WTC11 (cell line): ENCODE measurements around the gene CLDN7. TPM values are rescaled to one million over a fixed set of nuclear protein-coding genes. Genes with fewer than 3 reads are reported as not detected.

ENCODE experiments used
- ATAC-seq: fragments of 200-7000 bp; cut with Tn5 transposase; 2 replicates; pipeline ENCODE4 v1.10.0; 2021; ENCODE audit warnings: mild to moderate bottlenecking, moderate library complexity
- CTCF ChIA-PET: fragments of 300-600 bp; sonication (Branson Sonifier 250); formaldehyde crosslinking; loops from one replicate; lab custom pipeline; 2021; ENCODE audit warnings: antibody characterized with exemption; lab: Charles Lee
- POLR2A ChIA-PET: fragments of 350-600 bp; sonication (Branson Sonifier 250); formaldehyde crosslinking; loops from one replicate; lab custom pipeline; 2021; ENCODE audit warnings: antibody characterized with exemption; lab: Charles Lee
- DNase-seq: peaks from one replicate; pipeline ENCODE4 v3.0.0; 2021; ENCODE audit warnings: low spot score
- H3K27ac Mint-ChIP-seq: 2 replicates; pipeline ENCODE4 v1.8.0; 2021; ENCODE audit warnings: mixed read lengths
- H3K27me3 Mint-ChIP-seq: 2 replicates; pipeline ENCODE4 v1.8.0; 2021; ENCODE audit warnings: low read depth, mild to moderate bottlenecking, moderate library complexity, mixed read lengths
- H3K36me3 Mint-ChIP-seq: 2 replicates; pipeline ENCODE4 v1.8.0; 2021; ENCODE audit warnings: mixed read lengths
- H3K4me1 Mint-ChIP-seq: 2 replicates; pipeline ENCODE4 v1.8.0; 2022; ENCODE audit warnings: mixed read lengths
- H3K4me3 Mint-ChIP-seq: 2 replicates; pipeline ENCODE4 v1.8.0; 2021; ENCODE audit warnings: mild to moderate bottlenecking, moderate library complexity, mixed read lengths
- H3K9me3 Mint-ChIP-seq: 2 replicates; pipeline ENCODE4 v1.8.0; 2021; ENCODE audit warnings: mixed read lengths
- AR ChIP-seq: fragments of 250-450 bp; sonication (Bioruptor Pico); IDR thresholded peaks from 2 replicates; pipeline ENCODE4 v1.9.0; 2021; ENCODE audit warnings: mild to moderate bottlenecking
- ATF3 ChIP-seq: sonication (generic); formaldehyde crosslinking; conservative IDR thresholded peaks from 2 replicates; pipeline ENCODE4 v1.8.1; 2022; ENCODE audit warnings: mild to moderate bottlenecking, missing genetic modification reagents
- ATF6 ChIP-seq: sonication (generic); formaldehyde crosslinking; IDR thresholded peaks from 2 replicates; pipeline ENCODE4 v1.8.1; 2023; ENCODE audit warnings: mild to moderate bottlenecking, missing genetic modification reagents
- ESRRA ChIP-seq: sonication (generic); formaldehyde crosslinking; IDR thresholded peaks from 2 replicates; pipeline ENCODE4 v1.8.1; 2022; ENCODE audit warnings: mild to moderate bottlenecking, missing genetic modification reagents, borderline replicate concordance
- FOXJ3 ChIP-seq: sonication (generic); formaldehyde crosslinking; IDR thresholded peaks from 2 replicates; pipeline ENCODE4 v1.9.0; 2021; ENCODE audit warnings: missing genetic modification reagents, mild to moderate bottlenecking, borderline replicate concordance
- GRHL2 ChIP-seq: fragments of 250-450 bp; sonication (Bioruptor Pico); IDR thresholded peaks from 2 replicates; pipeline ENCODE4 v1.8.0; 2022; ENCODE audit warnings: mild to moderate bottlenecking, moderate library complexity; ENCODE audit not compliant: insufficient replicate concordance, severe bottlenecking
- GTF2I ChIP-seq: fragments of 250-450 bp; sonication (Bioruptor Pico); conservative IDR thresholded peaks from 2 replicates; pipeline ENCODE4 v1.4.0; 2021; ENCODE audit warnings: mild to moderate bottlenecking
- KAT7 ChIP-seq: sonication (generic); formaldehyde crosslinking; IDR thresholded peaks from 2 replicates; pipeline ENCODE4 v1.8.1; 2023; ENCODE audit warnings: missing genetic modification reagents, mild to moderate bottlenecking, borderline replicate concordance
- MAX ChIP-seq: sonication (generic); formaldehyde crosslinking; IDR thresholded peaks from 2 replicates; pipeline ENCODE4 v1.8.0; 2022; ENCODE audit warnings: mild to moderate bottlenecking, missing genetic modification reagents
- NFE2L1 ChIP-seq: sonication (generic); formaldehyde crosslinking; IDR thresholded peaks from 2 replicates; pipeline ENCODE4 v1.8.1; 2023; ENCODE audit warnings: missing genetic modification reagents
- RELA ChIP-seq: sonication (generic); formaldehyde crosslinking; IDR thresholded peaks from 2 replicates; pipeline ENCODE4 v1.8.1; 2022; ENCODE audit warnings: missing genetic modification reagents, mild to moderate bottlenecking, borderline replicate concordance
- STAT6 ChIP-seq: sonication (generic); formaldehyde crosslinking; conservative IDR thresholded peaks from 2 replicates; pipeline ENCODE4 v1.8.1; 2023; ENCODE audit warnings: mild to moderate bottlenecking, low read depth, missing genetic modification reagents, moderate library complexity
- TEAD4 ChIP-seq: sonication (generic); formaldehyde crosslinking; IDR thresholded peaks from 2 replicates; pipeline ENCODE4 v1.8.0; 2022; ENCODE audit warnings: mild to moderate bottlenecking, missing genetic modification reagents
- ZMAT4 ChIP-seq: fragments of 250-450 bp; sonication (Bioruptor Pico); IDR thresholded peaks from 2 replicates; pipeline ENCODE4 v1.9.0; 2021; ENCODE audit warnings: mild to moderate bottlenecking
- ZNF263 ChIP-seq: sonication (generic); formaldehyde crosslinking; IDR thresholded peaks from 2 replicates; pipeline ENCODE4 v1.8.1; 2022; ENCODE audit warnings: low read depth, mild to moderate bottlenecking, moderate library complexity, missing genetic modification reagents
- ZNF396 ChIP-seq: fragments of 250-450 bp; sonication (Bioruptor Pico); IDR thresholded peaks from 2 replicates; pipeline ENCODE4 v1.8.0; 2021; ENCODE audit warnings: mild to moderate bottlenecking, moderate library complexity, borderline replicate concordance
- total RNA-seq: library from RNA; stranded (reverse); gene quantifications from 3 replicates; pipeline ENCODE4 v1.2.3, GENCODE V29; 2021
- TF ChIP-seq, protein P1 (sequence below): sonication (generic); formaldehyde crosslinking; IDR thresholded peaks from 2 replicates; pipeline ENCODE4 v1.8.0; 2022; ENCODE audit warnings: mild to moderate bottlenecking, missing genetic modification reagents
- TF ChIP-seq, protein P2 (sequence below): fragments of 200-600 bp; IDR thresholded peaks from 2 replicates; pipeline ENCODE4 v1.8.0; 2022; ENCODE audit warnings: antibody characterized with exemption
- TF ChIP-seq, protein P3 (sequence below): sonication (generic); formaldehyde crosslinking; IDR thresholded peaks from 2 replicates; pipeline ENCODE4 v1.8.1; 2022; ENCODE audit warnings: mild to moderate bottlenecking, moderate library complexity, missing genetic modification reagents

CLDN7 gene
- total RNA-seq, 1 experiment from 2014 or later: 136 TPM

- TF ChIP-seq AR: no peak
- TF ChIP-seq, protein P1, sequence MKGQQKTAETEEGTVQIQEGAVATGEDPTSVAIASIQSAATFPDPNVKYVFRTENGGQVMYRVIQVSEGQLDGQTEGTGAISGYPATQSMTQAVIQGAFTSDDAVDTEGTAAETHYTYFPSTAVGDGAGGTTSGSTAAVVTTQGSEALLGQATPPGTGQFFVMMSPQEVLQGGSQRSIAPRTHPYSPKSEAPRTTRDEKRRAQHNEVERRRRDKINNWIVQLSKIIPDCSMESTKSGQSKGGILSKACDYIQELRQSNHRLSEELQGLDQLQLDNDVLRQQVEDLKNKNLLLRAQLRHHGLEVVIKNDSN (CRISPR knock-in tag): peak; percentile 90
- TF ChIP-seq, protein P2, sequence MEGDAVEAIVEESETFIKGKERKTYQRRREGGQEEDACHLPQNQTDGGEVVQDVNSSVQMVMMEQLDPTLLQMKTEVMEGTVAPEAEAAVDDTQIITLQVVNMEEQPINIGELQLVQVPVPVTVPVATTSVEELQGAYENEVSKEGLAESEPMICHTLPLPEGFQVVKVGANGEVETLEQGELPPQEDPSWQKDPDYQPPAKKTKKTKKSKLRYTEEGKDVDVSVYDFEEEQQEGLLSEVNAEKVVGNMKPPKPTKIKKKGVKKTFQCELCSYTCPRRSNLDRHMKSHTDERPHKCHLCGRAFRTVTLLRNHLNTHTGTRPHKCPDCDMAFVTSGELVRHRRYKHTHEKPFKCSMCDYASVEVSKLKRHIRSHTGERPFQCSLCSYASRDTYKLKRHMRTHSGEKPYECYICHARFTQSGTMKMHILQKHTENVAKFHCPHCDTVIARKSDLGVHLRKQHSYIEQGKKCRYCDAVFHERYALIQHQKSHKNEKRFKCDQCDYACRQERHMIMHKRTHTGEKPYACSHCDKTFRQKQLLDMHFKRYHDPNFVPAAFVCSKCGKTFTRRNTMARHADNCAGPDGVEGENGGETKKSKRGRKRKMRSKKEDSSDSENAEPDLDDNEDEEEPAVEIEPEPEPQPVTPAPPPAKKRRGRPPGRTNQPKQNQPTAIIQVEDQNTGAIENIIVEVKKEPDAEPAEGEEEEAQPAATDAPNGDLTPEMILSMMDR: no peak
- TF ChIP-seq TEAD4 (CRISPR knock-in tag): no peak
- TF ChIP-seq FOXJ3 (CRISPR knock-in tag): no peak
- no peak for TF ChIP-seq ATF6 (CRISPR knock-in tag)
- TF ChIP-seq GRHL2 (CRISPR knock-in tag): no peak
- no peak for TF ChIP-seq ZMAT4 (CRISPR knock-in tag)
- peak; percentile 94 for TF ChIP-seq MAX (CRISPR knock-in tag)
These were observed 32.4 kb upstream of the CLDN7 start, which contains the start of gene YBX2 (continued) for GRCh38 chr17:7294614-7295153.

DNA sequence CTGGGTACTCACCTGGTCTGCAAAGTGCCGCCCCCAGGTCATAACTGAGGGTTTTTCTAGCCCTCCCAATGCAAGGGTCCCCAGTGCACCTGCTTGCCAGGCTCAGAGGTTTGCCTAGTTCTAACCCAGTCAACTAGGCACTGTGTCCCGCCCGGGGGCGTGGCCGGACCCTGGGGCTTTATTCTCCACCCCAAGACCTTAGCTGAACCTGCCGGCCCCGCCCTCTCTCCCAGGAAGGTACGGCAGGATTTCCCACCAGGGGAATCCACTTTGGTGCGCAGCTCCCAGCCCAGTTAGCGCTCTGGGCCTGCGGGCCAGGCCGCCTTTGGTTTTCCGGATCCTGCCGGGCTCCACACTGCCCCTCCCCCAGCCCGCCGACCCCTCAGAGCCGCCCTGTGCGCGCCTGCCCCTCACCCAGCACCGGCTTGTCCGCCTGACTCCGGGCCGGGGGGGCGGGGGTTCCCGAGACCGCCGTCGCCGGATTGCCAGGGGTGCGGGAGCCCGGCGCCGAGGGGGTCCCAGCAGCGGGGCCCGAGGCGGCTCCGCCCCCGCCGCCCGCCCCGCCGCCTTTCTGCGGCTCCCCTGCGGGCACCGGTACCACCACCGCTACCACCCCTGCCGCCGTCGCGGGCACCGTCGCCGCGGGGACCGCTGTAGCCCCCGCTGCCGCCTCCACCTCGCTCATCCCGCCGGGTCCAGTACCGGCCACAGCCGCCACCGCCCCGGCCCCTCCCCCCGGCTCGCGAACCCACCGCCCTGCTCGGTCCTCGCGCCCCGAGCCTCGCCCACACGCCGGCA is 31.7 kb upstream of the CLDN7 start:
- H3K27me3 Mint-ChIP-seq: peaks cover 65% of the 10 kb centered on the region
- H3K9me3 Mint-ChIP-seq: no peaks in the 10 kb centered on the region
- ChIA-PET CTCF (interaction anchor here (0.6 to 5.4 kb wide), 6 partner anchors 13 to 80 kb away, joined by 4 to 61 read pairs (median 4); partner anchors contain the start of genes GABARAP and SLC2A4), POLR2A (interaction anchor here (0.7 to 1.0 kb wide), 3 partner anchors 12 to 51 kb away, joined by 3 to 4 read pairs (median 3); partner anchors contain the start of genes GABARAP and SLC2A4)
- H3K4me3 Mint-ChIP-seq: peak overlapping the region; percentile 65
- ATAC-seq: peak; percentile 27
- H3K36me3 Mint-ChIP-seq: no peaks in the 10 kb centered on the region
- peaks cover 27% of the 10 kb centered on the region for H3K4me1 Mint-ChIP-seq
- DNase-seq: peak; percentile 87
- H3K27ac Mint-ChIP-seq: peak overlapping the region; percentile 78; the same call in 1 of the 2 replicates
- TF ChIP-seq ZNF263 (CRISPR knock-in tag) (0 out of 2 replicates have a peak, but pooled peaks have one; percentile 7), ESRRA (peak; percentile 75; the same call in 1 of the 2 replicates), RELA (CRISPR knock-in tag) (peak; percentile 50; the same call in 1 of the 2 replicates), GTF2I (CRISPR knock-in tag) (no peak), NFE2L1 (no peak; the same call in 1 of the 2 replicates), ZNF396 (CRISPR knock-in tag) (no peak), TEAD4 (CRISPR knock-in tag) (no peak), ATF3 (CRISPR knock-in tag) (no peak), KAT7 (CRISPR knock-in tag) (0 out of 2 replicates have a peak, but pooled peaks have one; percentile 47), STAT6 (CRISPR knock-in tag) (0 out of 2 replicates have a peak, but pooled peaks have one; percentile 31)
- TF ChIP-seq, protein P3, sequence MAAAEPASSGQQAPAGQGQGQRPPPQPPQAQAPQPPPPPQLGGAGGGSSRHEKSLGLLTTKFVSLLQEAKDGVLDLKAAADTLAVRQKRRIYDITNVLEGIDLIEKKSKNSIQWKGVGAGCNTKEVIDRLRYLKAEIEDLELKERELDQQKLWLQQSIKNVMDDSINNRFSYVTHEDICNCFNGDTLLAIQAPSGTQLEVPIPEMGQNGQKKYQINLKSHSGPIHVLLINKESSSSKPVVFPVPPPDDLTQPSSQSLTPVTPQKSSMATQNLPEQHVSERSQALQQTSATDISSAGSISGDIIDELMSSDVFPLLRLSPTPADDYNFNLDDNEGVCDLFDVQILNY (CRISPR knock-in tag): 0 out of 2 replicates have a peak, but pooled peaks have one; percentile 20
